HG02610 (cell line): ENCODE results near the gene UST.
A peak's percentile ranks its signal among the peaks of the same experiment; 100 is the strongest.
"Not testable (repeated sequence)": the region's sequence is repeated elsewhere in the genome, so short reads cannot be mapped to it uniquely, and the experiment has no call there.

ENCODE experiments used
- ATAC-seq: cut with Tn5 transposase; IDR thresholded peaks from one replicate; pipeline ENCODE4 v1.9.1; 2021; ENCODE audit warnings: mild to moderate bottlenecking, moderate library complexity; ENCODE audit not compliant: unreplicated experiment

The UST gene

GRCh38 chr6:148864132-148864531 lies 117.3 kb downstream of the UST start:
- not testable (repeated sequence) for ATAC-seq

- ATAC-seq = no peak
Measured at GRCh38 chr6:148864941-148865340, 118.1 kb downstream of the UST start.

- ATAC-seq = peak; percentile 100
Measured at GRCh38 chr6:148866657-148867268, 119.9 kb downstream of the UST start.

GRCh38 chr6:148867862-148868261 lies 121.0 kb downstream of the UST start:
- ATAC-seq = no peak

GRCh38 chr6:148868314-148868713 lies 121.5 kb downstream of the UST start:
- no peak for ATAC-seq

- no peak for ATAC-seq
Measured at GRCh38 chr6:148868901-148869300, 122.1 kb downstream of the UST start.

- ATAC-seq = no peak
Measured at GRCh38 chr6:148869585-148869984, 122.8 kb downstream of the UST start.

GRCh38 chr6:148873154-148873553 lies 126.3 kb downstream of the UST start:
- ATAC-seq = no peak

GRCh38 chr6:148873868-148874267 lies 127.0 kb downstream of the UST start:
- ATAC-seq = no peak

GRCh38 chr6:148874698-148875293 lies 128.0 kb downstream of the UST start:
- ATAC-seq = no peak

GRCh38 chr6:148878683-148879082 lies 131.9 kb downstream of the UST start:
- ATAC-seq = no peak

GRCh38 chr6:148880742-148881141 lies 133.9 kb downstream of the UST start:
- not testable (repeated sequence) for ATAC-seq

- no peak for ATAC-seq
Measured at GRCh38 chr6:148881593-148882311, 134.9 kb downstream of the UST start.

- ATAC-seq = no peak
Measured at GRCh38 chr6:148883270-148883669, 136.4 kb downstream of the UST start.

GRCh38 chr6:148884461-148884860 lies 137.6 kb downstream of the UST start:
- ATAC-seq = peak; percentile 72

GRCh38 chr6:148885136-148885865 lies 138.5 kb downstream of the UST start:
- ATAC-seq = no peak

GRCh38 chr6:148885925-148886845 lies 139.4 kb downstream of the UST start:
- ATAC-seq = no peak

- no peak for ATAC-seq
Measured at GRCh38 chr6:148887181-148887580, 140.4 kb downstream of the UST start.

GRCh38 chr6:148888856-148889255 lies 142.0 kb downstream of the UST start:
- ATAC-seq = no peak

- no peak for ATAC-seq
Measured at GRCh38 chr6:148890096-148890495, 143.3 kb downstream of the UST start.
